GM21367 (cell line): ENCODE measurements around the gene DMXL1.
"Not testable (repeated sequence)": the region's sequence is repeated elsewhere in the genome, so short reads cannot be mapped to it uniquely, and the experiment has no call there.

Experiments used
- ATAC-seq: cut with Tn5 transposase; IDR thresholded peaks from one replicate; pipeline ENCODE4 v1.9.1; 2021; ENCODE audit not compliant: unreplicated experiment

DMXL1 gene

DNA sequence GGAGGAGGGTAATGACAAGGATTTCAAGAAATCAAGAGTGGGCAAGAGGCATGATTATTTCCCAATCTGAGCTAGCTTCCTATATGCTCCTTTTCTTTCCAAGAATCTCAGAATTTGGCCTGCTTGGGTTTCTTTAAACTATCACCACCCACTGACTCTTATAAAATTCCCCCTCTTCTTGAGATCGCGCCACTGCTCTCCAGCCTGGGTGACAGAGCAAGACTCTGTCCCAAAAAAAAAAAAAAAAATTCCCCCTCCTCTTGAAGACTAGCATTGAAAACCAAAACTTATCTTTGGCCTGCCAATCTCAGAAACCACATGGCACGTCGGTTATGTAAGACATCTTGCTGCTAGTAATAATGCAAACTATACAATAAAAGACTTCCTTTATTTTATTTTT is 3.4 kb upstream of the DMXL1 start:
- ATAC-seq = no peak

DNA sequence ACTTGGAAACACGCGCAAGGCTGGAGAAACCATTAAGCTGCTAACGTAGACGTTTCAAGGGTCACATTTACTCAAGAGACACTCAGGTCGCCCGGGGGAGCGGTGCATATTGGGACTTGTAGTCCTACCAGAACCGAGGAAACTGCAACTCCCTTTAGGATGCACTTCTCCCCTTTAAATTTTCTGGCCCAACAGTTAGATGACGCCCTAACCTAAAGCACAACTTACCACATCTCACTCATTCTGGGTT is 384 bp upstream of the DMXL1 start:
- peak; percentile 47 for ATAC-seq

DNA sequence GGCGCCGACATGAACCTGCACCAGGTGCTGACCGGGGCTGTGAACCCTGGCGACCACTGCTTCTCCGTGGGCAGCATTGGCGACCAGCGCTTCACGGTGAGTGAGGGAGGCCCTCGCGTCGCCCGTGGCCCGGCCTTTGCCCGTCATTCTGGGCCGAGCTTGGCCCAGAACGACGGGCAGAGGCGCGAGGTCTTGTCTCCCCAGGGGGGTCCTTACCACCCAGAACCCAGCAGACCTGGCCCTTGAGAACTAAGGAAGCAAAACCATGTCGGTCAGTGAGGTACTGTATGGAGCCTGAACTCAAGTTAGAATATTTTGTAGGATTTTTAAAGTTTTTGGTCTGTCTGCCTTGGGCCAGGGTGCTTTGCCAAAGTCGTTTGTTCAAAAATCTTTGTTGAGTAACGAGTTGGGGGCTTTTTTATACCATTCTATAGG is 691 bp downstream of the DMXL1 start:
- ATAC-seq = peak; percentile 6

DNA sequence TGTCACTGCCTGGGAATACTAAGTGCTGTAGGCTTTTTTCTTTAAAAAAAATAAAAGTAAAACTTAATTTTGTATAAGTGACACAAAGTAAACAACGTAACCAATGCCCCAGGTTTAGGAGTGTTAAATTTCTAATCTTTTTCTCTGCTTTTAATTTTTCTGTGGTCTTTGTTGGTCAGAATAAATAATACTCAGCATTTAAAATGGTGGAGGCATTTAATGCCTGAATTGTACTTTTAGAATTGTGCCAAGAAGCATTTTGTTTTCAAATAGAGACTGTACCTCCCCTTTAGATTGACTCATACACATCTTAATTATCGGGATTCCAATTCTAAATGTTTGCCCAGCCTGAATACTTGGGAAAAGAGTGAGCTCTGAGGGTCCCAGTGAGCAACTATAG is 1.6 kb downstream of the DMXL1 start:
- ATAC-seq = no peak

DNA sequence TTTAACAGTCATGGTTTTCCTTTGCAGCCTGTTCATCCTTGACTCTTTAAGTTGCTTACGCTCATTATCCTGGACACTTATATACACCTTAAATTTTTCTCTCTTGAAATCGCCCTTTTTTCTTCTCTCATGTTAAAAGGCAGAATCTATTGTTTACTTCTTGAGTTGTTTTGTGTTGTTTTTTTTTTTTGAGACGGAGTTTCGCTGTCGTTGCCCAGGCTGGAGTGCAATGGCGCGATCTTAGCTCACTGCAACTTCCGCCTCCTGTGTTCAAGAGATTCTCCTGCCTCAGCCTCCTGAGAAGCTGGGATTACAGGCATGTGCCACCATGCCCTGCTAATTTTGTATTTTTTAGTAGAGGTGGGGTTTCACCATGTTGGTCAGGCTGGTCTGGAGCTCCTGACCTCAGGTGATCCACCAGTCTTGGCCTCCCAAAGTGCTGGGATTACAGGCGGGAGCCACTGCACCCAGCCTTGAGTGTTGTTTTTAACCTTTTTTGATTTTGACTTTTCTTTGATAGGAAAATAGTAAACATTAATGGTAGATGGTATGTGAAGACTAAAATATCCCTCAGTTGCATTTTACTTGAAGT is 3.0 kb downstream of the DMXL1 start:
- not testable (repeated sequence) for ATAC-seq

DNA sequence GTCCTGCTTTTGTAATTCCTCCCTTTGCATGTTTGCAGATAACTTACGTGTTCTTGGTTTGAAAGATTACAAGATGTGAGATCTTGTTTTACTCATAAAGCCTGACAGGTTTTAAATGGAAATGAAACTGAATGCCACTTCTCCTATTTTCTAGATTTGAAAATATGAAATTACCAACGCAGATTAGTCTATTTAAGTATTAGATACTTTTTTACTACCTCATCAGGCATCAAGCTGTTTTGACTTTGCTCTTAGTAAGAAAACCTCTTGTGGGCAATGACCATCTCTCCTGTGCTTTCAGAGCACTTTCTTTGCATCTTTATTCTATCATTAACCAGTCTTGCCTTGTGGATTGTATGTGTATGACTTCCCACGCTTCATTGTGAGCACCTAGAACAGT is 3.5 kb downstream of the DMXL1 start:
- ATAC-seq = peak; percentile 14

DNA sequence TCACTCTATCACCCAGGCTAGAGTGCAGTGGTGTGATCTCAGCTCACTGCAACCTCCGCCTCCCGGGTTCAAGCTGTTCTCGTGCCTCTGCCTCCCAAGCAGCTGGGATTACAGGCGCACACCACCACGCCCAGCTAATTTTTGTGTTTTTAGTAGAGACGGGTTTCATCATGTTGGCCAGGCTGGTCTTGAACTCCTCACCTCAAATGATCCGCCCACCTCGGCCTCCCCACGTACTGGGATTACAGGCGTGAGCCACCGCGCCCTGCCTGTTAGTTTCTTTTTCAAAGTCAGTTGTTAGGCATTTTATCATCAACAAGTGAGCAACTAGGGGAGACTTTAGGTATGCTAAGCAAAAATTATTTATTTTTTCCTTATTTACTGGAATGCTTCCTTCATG is 4.4 kb downstream of the DMXL1 start:
- ATAC-seq = not testable (repeated sequence)

DNA sequence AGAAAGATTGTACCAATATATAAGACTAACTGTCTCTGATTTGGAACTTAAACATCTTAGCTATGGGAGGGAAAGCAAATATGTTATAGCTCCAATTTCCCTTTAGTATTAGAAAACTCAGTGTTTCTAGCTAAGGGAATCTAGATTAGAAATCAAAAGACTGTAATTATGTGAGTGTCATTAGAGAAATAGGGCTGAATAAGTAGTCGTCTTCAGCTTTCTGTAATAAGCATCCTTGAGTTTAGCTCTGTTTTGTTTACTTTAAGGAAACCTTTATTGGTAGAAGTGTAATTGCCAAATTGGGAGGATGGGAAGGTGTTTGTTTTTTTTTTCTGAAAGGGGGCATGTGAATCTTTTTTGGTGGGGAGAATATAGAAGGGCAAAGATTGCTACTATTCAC is 5.2 kb downstream of the DMXL1 start:
- ATAC-seq = no peak

DNA sequence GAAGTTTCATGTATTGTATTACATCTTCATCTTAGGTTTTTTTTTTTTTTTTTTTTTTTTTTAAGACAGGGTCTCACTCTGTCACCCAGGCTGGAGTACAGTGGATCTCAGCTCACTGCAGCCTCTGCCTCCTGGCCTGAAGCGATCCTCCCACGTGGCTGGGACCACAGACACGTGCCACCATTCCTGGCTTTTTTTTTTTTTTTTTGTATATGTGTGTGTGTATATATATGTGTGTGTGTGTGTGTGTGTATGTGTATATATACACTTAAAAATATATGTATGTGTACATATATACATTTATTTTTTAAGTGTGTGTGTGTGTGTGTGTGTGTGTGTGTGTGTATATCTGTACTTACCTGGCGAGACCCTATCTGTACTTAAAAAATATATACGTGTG is 6.6 kb downstream of the DMXL1 start:
- ATAC-seq = no peak

DNA sequence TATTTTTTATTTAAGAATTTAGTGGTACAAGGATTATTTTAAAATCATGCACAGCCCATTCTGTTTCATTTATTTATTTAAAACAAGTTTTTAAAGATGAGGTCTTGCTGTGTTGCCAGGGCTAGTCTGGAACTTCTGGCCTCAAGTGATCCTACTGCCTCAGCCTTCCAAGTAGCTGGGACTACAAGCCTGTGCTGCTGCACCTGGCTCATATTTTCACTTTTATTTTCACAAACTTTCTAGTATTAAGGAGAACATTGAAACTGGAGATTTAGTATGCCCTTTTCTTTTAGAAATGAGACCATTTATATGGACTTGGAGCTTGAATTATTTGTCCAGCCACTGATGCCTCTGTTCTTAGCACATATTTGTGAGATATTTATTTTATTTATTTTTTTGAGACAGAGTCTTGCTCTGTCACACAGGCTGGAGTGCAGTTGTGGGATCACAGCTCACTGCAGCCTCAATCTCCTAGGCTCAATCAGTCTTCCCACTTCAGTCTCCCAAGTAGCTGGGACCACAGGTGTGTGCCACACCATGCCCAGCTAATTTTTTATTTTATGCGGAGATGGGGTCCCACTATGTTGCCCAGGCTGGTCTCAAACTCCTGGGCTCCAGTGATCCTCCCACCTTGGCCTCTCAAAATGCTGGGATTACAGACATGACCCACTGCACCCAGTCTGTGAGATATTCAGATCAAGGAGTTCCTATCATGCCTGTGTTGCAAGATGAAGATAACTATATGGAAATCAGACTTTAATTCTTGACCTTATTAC is 7.4 kb downstream of the DMXL1 start:
- no peak for ATAC-seq

DNA sequence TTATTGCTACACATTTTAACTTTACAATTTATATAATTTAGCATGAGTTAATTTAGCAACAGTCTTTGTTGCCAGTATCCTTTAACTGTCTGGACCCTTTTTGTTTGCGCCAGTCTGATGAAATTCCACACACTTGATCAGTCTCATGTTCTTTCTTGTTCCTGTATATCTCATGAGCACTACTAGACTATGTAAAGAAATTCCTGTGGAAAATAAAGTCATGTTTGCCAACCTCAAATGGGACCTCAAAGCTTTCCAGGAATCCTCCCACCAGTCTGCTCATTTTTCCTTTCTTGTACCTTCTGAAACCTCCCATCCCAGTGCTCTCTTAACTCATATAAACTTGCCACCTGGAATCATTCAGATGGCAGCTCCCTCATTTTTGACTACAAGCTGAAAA is 8.0 kb downstream of the DMXL1 start:
- ATAC-seq = no peak

DNA sequence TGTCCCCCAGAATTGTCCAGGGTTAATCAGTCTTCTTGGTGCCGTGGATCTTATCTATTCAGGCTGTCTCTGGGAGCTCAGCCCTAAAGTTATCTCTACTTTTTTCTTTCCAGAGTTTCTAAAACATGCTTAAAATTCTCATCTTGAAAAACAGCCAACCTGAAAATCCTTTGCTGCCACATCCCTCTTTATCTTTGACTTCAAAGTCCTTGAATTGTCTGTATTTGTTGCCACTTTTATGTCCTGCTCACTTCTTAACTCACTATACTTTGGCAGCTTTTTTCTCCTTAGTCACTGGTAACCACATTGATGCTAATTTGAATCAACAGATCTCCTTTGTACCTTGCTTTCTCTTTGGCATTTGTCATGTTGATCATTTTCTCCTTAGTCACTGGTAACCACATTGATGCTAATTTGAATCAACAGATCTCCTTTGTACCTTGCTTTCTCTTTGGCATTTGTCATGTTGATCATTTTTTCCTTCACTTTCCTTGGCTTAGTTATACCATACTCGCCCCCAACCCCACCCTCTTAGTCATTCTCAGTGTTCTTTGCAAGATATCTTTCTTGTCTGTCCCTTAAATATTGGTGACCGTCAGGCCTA is 8.5 kb downstream of the DMXL1 start:
- no peak for ATAC-seq

DNA sequence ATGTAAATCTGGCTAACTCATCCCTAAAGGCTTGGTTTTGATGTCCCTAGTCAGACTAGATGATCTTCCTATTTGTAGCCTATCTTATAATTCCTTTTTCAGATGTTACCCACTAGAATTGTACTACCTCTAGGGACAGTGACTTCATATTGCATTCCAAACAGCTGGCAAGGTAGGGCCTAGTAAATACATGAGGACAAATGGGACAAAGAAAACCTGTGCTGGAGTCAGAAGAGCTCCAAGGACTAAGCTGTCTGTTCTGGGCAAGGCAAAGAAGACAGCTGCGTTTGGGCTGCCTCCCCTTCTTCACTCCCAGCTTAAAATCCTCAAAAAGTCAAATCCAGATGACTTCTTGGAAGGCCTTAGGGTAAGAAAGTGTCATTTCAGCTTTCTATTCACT is 10.0 kb downstream of the DMXL1 start:
- no peak for ATAC-seq

DNA sequence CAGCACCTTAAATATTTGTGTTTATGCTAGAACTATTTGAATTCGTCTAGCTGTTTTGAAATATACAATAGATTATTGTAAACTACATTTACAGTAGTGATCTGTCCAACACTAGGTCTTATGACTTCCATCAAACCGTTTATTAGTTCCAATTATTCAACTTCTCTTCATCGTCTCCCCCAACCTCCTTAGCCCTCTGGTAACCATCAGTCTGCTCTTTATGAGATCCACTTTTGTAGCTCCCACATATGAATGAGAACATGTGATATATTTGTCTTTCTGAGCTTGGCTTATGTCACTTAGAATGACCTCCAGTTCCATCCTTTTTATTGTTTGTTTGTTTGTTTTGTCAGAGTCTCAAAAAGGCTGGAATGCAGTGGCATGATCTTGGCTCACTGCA is 11.8 kb downstream of the DMXL1 start:
- ATAC-seq = no peak

DNA sequence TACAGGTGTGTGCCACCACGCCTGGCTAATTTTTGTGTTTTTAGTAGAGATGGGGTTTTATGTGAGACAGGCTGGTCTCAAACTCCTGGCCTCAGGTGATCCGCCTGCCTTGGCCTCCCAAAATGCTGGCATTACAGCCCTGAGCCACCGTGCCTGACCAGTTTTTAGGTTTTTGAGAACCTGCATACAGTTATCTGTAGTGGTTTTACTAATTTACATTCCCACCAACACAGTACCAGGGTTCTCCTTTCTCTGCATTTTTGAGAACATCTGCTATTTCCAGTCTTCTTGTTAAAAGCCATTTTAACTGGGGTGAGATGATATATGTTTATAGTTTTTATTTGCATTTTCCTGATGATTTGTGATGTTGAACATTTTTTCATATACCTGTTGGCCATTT is 12.8 kb downstream of the DMXL1 start:
- ATAC-seq = peak; percentile 59

DNA sequence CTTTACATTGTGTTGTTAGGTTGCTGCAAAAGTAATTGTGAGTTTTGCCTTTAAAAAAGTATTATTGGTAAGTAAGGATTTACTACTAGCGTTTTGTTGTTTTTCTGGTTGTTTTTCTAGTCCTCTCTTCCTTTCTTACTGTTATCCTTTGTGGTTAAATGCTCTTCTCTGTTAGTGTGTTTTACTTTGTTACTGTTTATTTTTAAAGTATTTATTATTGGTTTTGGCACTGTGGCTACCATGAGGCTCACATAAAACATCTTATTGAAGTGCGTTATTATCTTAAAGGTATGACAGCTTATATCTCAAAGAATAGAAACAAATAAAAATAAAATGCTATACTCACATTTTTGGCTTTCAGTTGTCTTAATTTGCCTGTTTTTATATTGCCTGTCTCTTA is 17.6 kb downstream of the DMXL1 start:
- ATAC-seq = no peak

DNA sequence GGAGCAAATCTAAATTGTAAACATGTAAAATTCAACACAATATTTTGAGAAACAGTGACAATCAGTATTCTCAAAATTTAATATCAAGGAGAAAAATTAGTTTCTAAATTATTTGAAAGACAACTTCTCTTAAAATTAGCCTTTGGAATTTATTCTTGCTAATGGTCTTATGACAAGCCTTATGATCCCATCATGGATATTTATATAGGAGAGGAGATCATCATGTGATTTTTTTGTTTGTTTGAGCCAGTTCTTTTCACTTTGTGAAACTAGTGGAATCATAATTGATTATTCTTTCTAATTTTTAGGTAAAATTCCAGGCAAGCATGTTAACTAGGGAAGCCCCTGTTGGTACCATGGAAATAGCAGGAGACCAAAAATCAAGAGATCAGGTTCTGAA is 24.7 kb downstream of the DMXL1 start:
- no peak for ATAC-seq

DNA sequence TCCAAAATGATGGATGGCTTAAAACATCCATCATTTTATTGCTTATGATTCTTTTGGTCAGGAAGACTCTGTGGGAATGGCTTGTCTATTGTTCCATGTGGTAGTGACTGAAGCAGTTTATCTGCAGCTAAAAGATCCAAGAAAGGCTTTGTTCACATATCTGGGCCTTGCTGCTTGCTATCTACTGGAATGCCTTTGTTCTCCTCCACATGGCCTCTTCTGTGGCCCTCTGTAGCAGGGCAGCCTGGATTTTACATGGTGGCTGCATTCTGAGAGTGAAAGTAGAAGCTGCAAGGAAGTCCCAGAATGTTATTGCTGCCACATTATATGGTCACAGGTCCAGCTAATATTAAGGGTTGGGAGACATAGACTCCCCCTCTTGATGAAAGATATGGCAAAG is 35.1 kb downstream of the DMXL1 start:
- no peak for ATAC-seq

DNA sequence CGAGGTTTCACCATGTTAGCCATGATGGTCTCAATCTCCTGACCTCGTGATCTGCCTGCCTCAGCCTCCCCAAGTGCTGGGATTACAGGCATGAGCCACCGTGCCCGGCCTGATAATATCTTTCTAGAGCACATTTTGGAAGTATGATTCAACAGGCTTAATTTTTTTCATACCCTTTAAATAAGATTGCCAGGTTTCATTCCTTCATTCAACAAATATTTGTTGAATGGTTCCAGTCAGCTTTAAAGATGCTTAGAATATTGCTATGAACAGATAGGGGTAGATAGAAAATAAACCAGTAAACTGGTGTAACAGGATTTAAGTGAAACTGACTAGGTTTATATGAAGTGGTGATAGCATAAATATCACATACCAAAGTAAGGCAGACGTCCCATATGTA is 41.3 kb downstream of the DMXL1 start:
- ATAC-seq = no peak

DNA sequence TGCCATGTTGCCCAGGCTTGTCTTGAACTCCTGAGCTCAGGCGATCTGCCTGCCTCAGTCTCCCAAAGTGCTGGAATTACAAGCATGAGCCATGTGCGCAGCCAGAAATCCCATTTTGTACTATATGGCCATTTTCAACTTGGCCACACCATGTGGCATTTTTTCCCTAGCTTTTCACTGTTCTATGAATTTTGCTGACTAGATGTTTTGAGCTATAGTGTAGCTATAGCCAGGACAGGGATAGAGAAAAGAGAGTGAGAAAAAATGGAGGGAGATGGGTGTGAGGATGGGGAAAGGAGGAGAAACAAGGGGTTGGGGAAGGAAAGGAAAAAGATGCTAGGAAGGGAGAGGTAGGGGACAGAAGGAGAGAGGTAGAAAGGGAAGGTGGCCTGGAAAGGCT is 46.4 kb downstream of the DMXL1 start:
- ATAC-seq = no peak

DNA sequence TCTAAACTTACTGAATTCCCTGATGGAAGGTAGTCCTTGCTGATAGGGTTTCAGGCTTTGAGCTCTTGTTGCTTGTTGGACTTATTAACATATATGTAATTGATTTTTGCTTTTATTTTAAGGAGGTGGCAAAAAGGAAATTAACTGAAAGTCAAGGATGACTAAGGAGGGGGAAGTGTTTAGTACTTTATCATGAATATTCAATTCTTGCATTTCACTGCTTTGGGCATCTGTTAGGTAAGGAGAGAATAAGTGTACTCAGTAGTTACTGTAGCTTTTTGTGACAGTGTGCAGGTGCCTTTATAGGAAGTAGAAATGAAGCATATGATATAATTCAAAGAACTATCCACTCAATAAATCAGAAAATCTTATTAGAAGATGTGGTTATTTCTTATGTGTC is 47.1 kb downstream of the DMXL1 start:
- ATAC-seq = no peak

DNA sequence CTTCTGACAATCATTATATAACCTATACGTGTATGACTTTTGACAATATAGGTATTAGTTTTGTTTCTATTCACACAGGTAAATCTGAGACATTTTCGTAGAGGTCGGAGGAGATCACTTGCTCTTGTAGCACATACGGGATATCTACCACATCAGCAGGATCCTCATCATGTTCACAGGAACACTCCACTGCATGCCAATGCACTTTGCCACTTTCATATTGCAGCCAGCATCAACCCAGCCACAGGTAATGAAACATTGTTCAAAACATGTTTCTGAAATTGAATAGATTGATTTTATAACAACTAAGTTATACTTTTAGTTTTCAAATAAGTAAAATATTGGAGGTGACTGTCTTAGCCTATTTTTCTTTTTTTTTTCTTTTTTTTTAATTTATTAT is 50.0 kb downstream of the DMXL1 start:
- ATAC-seq = no peak

DNA sequence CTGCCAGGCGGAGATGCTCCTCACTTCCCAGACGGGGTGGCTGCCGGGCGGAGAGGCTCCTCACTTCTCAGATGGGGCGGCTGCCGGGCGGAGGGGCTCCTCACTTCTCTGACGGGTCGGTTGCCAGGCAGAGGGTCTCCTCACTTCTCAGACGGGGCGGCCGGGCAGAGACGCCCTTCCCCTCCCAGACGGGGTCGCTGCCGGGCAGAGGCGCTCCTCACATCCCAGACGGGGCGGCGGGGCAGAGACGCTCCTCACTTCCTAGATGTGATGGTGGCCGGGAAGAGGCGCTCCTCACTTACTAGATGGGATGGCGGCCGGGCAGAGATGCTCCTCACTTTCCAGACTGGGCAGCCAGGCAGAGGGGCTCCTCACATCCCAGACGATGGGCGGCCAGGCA is 51.6 kb downstream of the DMXL1 start:
- ATAC-seq = not testable (repeated sequence)
